OCI-LY3 (cell line): ENCODE data around the gene PTGS1.
A peak's percentile ranks its signal among the peaks of the same experiment; 100 is the strongest.

Source experiments
- H2AFZ ChIP-seq: fragments of 200-600, 300-600 bp; shearing (Covaris generic); 2 replicates; pipeline ENCODE4 v1.6.0; 2014; ENCODE audit warnings: antibody characterized with exemption, low read depth, low read length
- H3K27ac ChIP-seq: fragments of 200-600, 300-600 bp; sonication (generic); 2 replicates; pipeline ENCODE4 v1.5.1; 2014; ENCODE audit warnings: mild to moderate bottlenecking, low read length, moderate library complexity, mixed read lengths
- H3K27me3 ChIP-seq: fragments of 200-600, 300-600 bp; sonication (generic); 2 replicates; pipeline ENCODE4 v1.6.1; 2014; ENCODE audit warnings: low read depth, low read length, mixed read lengths
- H3K36me3 ChIP-seq: fragments of 200-600, 300-600 bp; sonication (generic); replicated peaks from 2 replicates; pipeline ENCODE3; 2014; ENCODE audit warnings: low read depth, low read length, mixed read lengths
- H3K4me1 ChIP-seq: fragments of 300-600, 200-600 bp; sonication (generic); 2 replicates; pipeline ENCODE4 v1.6.1; 2014; ENCODE audit warnings: low read length, mixed read lengths
- H3K4me2 ChIP-seq: fragments of 200-600, 300-600 bp; sonication (generic); 2 replicates; pipeline ENCODE4 v1.6.1; 2014; ENCODE audit warnings: low read length, mixed read lengths
- H3K4me3 ChIP-seq: fragments of 300-600, 200-600 bp; sonication (generic); 2 replicates; pipeline ENCODE4 v1.5.1; 2014; ENCODE audit warnings: antibody characterized with exemption, mild to moderate bottlenecking, low read length, moderate library complexity
- H3K79me2 ChIP-seq: fragments of 300-600, 200-600 bp; shearing (Covaris generic); 2 replicates; pipeline ENCODE4 v1.6.1; 2014; ENCODE audit warnings: mild to moderate bottlenecking, low read length, mixed read lengths
- H3K9ac ChIP-seq: fragments of 300-600, 200-600 bp; shearing (Covaris generic); 2 replicates; pipeline ENCODE4 v1.6.0; 2014; ENCODE audit warnings: mild to moderate bottlenecking, low read length, moderate library complexity
- H3K9me3 ChIP-seq: fragments of 200-600, 300-600 bp; shearing (Covaris generic); 2 replicates; pipeline ENCODE4 v1.6.1; 2014; ENCODE audit warnings: low read length, mixed read lengths; ENCODE audit not compliant: insufficient read depth
- H4K20me1 ChIP-seq: fragments of 200-600, 300-600 bp; sonication (generic); 2 replicates; pipeline ENCODE4 v1.6.1; 2016; ENCODE audit warnings: low read length, mixed read lengths; ENCODE audit not compliant: insufficient read depth
- EZH2phosphoT487 ChIP-seq: fragments of 200-600 bp; shearing (Covaris generic); IDR thresholded peaks from 2 replicates; pipeline ENCODE4 v1.6.1; 2018; ENCODE audit warnings: antibody characterized with exemption, mixed run types, low read depth
- TF ChIP-seq, protein P1 (sequence below): fragments of 200-600, 300-600 bp; sonication (generic); IDR thresholded peaks from 2 replicates; pipeline ENCODE4 v1.5.1; 2014; ENCODE audit warnings: antibody characterized with exemption, low read length, low read depth

The PTGS1 gene

DNA sequence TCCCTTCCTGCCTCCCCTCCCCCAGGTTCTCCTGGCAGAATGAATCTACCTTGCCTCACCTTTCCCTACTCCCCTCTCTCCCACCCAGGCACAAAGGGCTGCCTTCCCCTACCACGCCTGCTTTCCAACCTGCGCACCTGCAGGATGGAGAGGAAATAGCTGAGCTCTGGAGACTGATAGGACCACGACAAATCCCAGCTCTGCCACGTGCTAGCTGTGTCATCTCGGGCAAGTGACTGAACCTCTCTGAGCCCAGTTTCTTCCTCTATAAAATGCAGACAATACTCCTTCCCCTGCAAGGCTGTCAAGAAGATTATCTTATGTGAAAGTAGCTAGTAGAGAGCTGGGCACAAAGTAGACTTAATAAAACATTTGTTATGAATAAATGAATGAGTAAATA lies 31.2 kb upstream of the PTGS1 start:
- TF ChIP-seq EZH2phosphoT487: no peak
- TF ChIP-seq, protein P1, sequence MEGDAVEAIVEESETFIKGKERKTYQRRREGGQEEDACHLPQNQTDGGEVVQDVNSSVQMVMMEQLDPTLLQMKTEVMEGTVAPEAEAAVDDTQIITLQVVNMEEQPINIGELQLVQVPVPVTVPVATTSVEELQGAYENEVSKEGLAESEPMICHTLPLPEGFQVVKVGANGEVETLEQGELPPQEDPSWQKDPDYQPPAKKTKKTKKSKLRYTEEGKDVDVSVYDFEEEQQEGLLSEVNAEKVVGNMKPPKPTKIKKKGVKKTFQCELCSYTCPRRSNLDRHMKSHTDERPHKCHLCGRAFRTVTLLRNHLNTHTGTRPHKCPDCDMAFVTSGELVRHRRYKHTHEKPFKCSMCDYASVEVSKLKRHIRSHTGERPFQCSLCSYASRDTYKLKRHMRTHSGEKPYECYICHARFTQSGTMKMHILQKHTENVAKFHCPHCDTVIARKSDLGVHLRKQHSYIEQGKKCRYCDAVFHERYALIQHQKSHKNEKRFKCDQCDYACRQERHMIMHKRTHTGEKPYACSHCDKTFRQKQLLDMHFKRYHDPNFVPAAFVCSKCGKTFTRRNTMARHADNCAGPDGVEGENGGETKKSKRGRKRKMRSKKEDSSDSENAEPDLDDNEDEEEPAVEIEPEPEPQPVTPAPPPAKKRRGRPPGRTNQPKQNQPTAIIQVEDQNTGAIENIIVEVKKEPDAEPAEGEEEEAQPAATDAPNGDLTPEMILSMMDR: no peak

DNA sequence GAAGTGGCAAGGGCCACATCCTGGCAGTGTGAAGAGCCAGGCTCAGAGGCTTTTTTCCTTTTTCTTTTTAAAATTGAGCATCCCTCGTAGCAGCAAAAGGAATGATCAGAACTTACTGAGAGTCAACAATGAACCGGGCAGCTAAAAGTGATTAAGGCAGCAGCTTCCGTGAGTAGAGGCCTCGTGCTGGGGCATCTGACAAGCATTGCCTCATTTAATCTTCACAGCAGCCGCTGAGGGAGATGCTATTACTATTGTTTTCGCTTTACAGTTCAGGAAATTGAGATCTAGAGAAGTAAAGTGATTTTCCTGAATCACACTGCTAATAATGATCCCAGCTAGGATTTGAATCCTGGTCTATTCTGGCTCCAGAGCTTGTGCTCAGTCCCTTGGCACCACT lies 30.7 kb upstream of the PTGS1 start:
- Histone ChIP-seq H4K20me1 (no peaks in the 10 kb centered on the region), H3K27me3 (peaks cover 7% of the 10 kb centered on the region; the same call in 1 of the 2 replicates), H3K4me1 (peaks cover 11% of the 10 kb centered on the region), H3K4me3 (no peak overlapping the region), H3K9me3 (no peaks in the 10 kb centered on the region), H3K9ac (no peak overlapping the region), H3K4me2 (no peak overlapping the region), H3K79me2 (no peaks in the 10 kb centered on the region), H3K27ac (no peak overlapping the region), H2AFZ (no peak overlapping the region), H3K36me3 (no peaks in the 10 kb centered on the region)
- TF ChIP-seq, protein P1: no peak
- no peak for TF ChIP-seq EZH2phosphoT487

More for the DNA sequence above, 31.2 kb upstream of the PTGS1 start:
- Histone ChIP-seq H3K9me3 (no peaks in the 10 kb centered on the region), H3K79me2 (no peaks in the 10 kb centered on the region), H2AFZ (no peak overlapping the region), H3K4me2 (no peak overlapping the region), H3K4me3 (no peak overlapping the region), H3K4me1 (peaks cover 11% of the 10 kb centered on the region), H4K20me1 (no peaks in the 10 kb centered on the region), H3K36me3 (no peaks in the 10 kb centered on the region), H3K9ac (no peak overlapping the region), H3K27me3 (peaks cover 7% of the 10 kb centered on the region; the same call in 1 of the 2 replicates), H3K27ac (no peak overlapping the region)

DNA sequence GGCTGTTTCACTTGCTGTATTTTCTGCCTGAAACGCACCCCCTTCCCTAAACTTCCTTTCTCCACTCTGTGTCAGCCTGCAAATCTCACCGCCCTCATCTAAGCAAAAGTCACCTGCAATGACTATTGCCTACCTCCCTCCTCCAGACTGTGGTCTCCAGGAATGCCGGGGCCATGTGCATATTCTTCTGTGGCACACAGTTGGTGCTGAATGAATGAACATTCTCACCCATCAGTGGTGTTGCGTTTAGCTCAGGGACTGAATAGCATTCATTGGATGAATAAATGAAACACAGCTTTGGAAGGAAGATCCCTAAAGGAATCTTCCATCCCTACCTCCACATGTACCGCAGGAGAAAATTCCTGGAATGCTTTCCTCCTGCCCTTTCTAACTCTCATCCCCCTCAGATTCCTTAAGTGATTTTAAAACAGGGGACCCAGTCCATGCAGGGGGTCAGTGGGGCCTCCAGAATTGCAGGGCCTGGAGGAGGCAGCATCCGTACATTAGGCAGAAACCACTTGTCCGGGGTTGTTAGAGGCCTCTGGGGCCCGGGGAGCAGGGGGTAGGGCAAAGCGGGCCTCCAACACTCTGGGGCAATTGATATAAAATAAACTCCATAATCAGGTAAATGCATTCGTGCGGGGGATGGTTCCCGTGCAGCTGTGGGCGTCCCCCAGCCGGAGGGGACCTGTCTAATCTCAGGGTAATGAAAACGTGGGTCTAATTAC lies 28.3 kb upstream of the PTGS1 start:
- no peak for TF ChIP-seq EZH2phosphoT487
- TF ChIP-seq, protein P1: no peak
- H3K4me3 ChIP-seq: no peak overlapping the region
- H3K36me3 ChIP-seq: no peaks in the 10 kb centered on the region
- no peak overlapping the region for H3K9ac ChIP-seq
- no peaks in the 10 kb centered on the region for H3K79me2 ChIP-seq
- H4K20me1 ChIP-seq: no peaks in the 10 kb centered on the region
- no peaks in the 10 kb centered on the region for H3K9me3 ChIP-seq
- H3K27me3 ChIP-seq: peaks cover 7% of the 10 kb centered on the region; the same call in 1 of the 2 replicates
- no peak overlapping the region for H3K27ac ChIP-seq
- H3K4me2 ChIP-seq: no peak overlapping the region
- no peak overlapping the region for H2AFZ ChIP-seq
- H3K4me1 ChIP-seq: peaks cover 3% of the 10 kb centered on the region

DNA sequence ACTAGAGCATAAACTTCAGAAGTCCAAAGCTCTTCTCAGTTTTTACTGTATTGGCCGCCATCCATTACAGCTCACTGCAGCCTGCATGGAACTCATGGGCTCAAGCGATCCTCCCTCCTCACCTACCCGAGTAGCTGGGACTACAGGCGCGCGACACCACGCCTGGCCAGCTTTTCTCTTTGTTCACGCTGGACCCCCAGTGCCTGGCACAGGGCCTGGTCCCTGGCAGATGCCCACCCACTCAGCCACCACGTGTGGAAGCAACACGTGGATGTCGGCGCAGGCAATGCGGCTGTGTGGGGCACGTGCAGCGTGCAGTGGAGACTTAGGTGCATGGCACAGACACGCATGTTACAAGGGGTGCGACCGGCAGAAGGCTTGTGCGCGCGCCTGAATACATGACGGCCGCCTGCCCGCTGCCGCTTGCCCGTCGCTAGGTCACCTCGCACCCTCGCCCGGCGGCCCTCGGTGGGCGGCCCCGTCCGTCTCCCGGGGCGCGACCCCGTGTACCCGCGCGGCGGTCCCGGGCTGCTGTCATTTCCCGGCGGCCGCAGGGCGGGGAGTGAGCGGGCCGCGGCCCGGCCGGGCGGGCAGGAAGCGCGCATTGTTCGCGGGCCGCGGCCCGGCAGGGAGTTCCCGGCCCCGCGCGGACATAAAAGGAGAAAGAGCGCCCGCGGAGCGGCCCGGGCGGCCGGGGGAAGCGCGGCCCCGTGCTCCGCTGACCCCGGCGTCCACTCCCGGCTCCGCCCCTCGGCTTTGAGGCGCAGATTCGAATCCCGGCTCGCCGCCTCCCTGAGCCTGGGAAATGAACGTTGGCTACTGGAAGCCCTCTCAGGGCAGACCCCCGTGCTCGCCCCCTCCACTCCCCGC lies 24.1 kb upstream of the PTGS1 start:
- no peak overlapping the region for H3K27ac ChIP-seq
- peak overlapping the region; percentile 70 for H3K4me2 ChIP-seq
- peak overlapping the region; percentile 77 for H3K4me3 ChIP-seq
- no peaks in the 10 kb centered on the region for H3K79me2 ChIP-seq
- H3K4me1 ChIP-seq: no peaks in the 10 kb centered on the region
- no peak for TF ChIP-seq EZH2phosphoT487
- TF ChIP-seq, protein P1: no peak
- H3K9ac ChIP-seq: peak overlapping the region; percentile 66
- H3K27me3 ChIP-seq: peaks cover 5% of the 10 kb centered on the region
- H3K9me3 ChIP-seq: no peaks in the 10 kb centered on the region
- no peaks in the 10 kb centered on the region for H4K20me1 ChIP-seq
- H2AFZ ChIP-seq: peak overlapping the region; percentile 86
- H3K36me3 ChIP-seq: no peaks in the 10 kb centered on the region
